HepG2 (cell line): ENCODE data around the gene CDK10. TPM values are rescaled to one million over a fixed set of nuclear protein-coding genes. Genes with fewer than 3 reads are reported as not detected.

Experiments
- ADNP ChIP-seq: sonication (generic); formaldehyde crosslinking; IDR thresholded peaks from 2 replicates; pipeline ENCODE4 v1.4.0; 2020; ENCODE audit warnings: missing genetic modification reagents
- BRD4 ChIP-seq: sonication (generic); formaldehyde crosslinking; IDR thresholded peaks from 2 replicates; pipeline ENCODE4 v1.4.0; 2020; ENCODE audit warnings: missing genetic modification reagents
- CERS6 ChIP-seq: sonication (generic); formaldehyde crosslinking; IDR thresholded peaks from 2 replicates; pipeline ENCODE4 v1.5.0; 2020; ENCODE audit warnings: missing genetic modification reagents
- CREB1 ChIP-seq, 2 experiments: fragments of 450-650 bp in 1 of 2; IDR thresholded peaks; 2 replicates each; pipeline ENCODE4 v1.6.1; 2016 to 2017; ENCODE audit warnings: control low read depth in 1 of 2, mild to moderate bottlenecking in 1 of 2, missing compliant biosample characterization in 1 of 2, missing genetic modification characterization in 1 of 2
- FOSL2 ChIP-seq: sonication (generic); formaldehyde crosslinking; IDR thresholded peaks from 2 replicates; pipeline ENCODE4 v1.4.0; 2020; ENCODE audit warnings: missing genetic modification reagents
- KLF13 ChIP-seq: sonication (generic); formaldehyde crosslinking; IDR thresholded peaks from 2 replicates; pipeline ENCODE4 v1.4.0; 2020; ENCODE audit warnings: mild to moderate bottlenecking, missing genetic modification reagents
- NR2C2 ChIP-seq: sonication (generic); formaldehyde crosslinking; IDR thresholded peaks from 2 replicates; pipeline ENCODE4 v1.4.0; 2020; ENCODE audit warnings: missing genetic modification reagents, mild to moderate bottlenecking, moderate library complexity, borderline replicate concordance
- PBX2 ChIP-seq: IDR thresholded peaks from 2 replicates; pipeline ENCODE4 v1.6.1; 2016; ENCODE audit warnings: control low read depth
- PBX3 ChIP-seq: sonication (generic); formaldehyde crosslinking; IDR thresholded peaks from 2 replicates; pipeline ENCODE4 v1.8.1; 2023; ENCODE audit warnings: missing genetic modification reagents, inconsistent platforms, borderline replicate concordance
- PRMT3 ChIP-seq: sonication (generic); formaldehyde crosslinking; IDR thresholded peaks from 2 replicates; pipeline ENCODE4 v1.8.1; 2022; ENCODE audit warnings: low read depth, mild to moderate bottlenecking, moderate library complexity, missing genetic modification reagents, borderline replicate concordance
- RAD21 ChIP-seq: fragments of 450-650 bp; formaldehyde crosslinking; IDR thresholded peaks from 2 replicates; pipeline ENCODE4 v1.5.0; 2020; ENCODE audit warnings: mild to moderate bottlenecking
- REL ChIP-seq: sonication (generic); formaldehyde crosslinking; conservative IDR thresholded peaks from 2 replicates; pipeline ENCODE4 v1.8.0; 2022; ENCODE audit warnings: mild to moderate bottlenecking, missing genetic modification reagents, moderate library complexity
- SP4 ChIP-seq: sonication (generic); formaldehyde crosslinking; IDR thresholded peaks from 2 replicates; pipeline ENCODE4 v1.8.1; 2023; ENCODE audit warnings: mild to moderate bottlenecking, missing genetic modification reagents
- TOPORS ChIP-seq: sonication (generic); formaldehyde crosslinking; IDR thresholded peaks from 2 replicates; pipeline ENCODE4 v1.8.0; 2023; ENCODE audit warnings: mild to moderate bottlenecking, missing genetic modification reagents
- TRAFD1 ChIP-seq: sonication (generic); formaldehyde crosslinking; IDR thresholded peaks from 2 replicates; pipeline ENCODE4 v1.5.1; 2020; ENCODE audit warnings: missing genetic modification reagents, mild to moderate bottlenecking, borderline replicate concordance
- ZBTB38 ChIP-seq: sonication (generic); formaldehyde crosslinking; IDR thresholded peaks from 2 replicates; pipeline ENCODE4 v1.5.1; 2020; ENCODE audit warnings: mild to moderate bottlenecking, missing genetic modification reagents
- ZBTB7B ChIP-seq: sonication (generic); formaldehyde crosslinking; IDR thresholded peaks from 2 replicates; pipeline ENCODE4 v1.4.0; 2020; ENCODE audit warnings: missing genetic modification reagents
- ZNF33A ChIP-seq: sonication (generic); formaldehyde crosslinking; IDR thresholded peaks from 2 replicates; pipeline ENCODE4 v1.5.1; 2020; ENCODE audit warnings: missing genetic modification reagents, mild to moderate bottlenecking, moderate library complexity, borderline replicate concordance
- ZNF501 ChIP-seq: sonication (generic); formaldehyde crosslinking; IDR thresholded peaks from 2 replicates; pipeline ENCODE4 v1.5.1; 2020; ENCODE audit warnings: mild to moderate bottlenecking, moderate library complexity, missing genetic modification reagents
- ZNF660 ChIP-seq: sonication (generic); formaldehyde crosslinking; IDR thresholded peaks from 2 replicates; pipeline ENCODE4 v1.5.1; 2020; ENCODE audit warnings: mild to moderate bottlenecking, low read depth, missing genetic modification reagents, borderline replicate concordance
- ZNF746 ChIP-seq: sonication (generic); formaldehyde crosslinking; IDR thresholded peaks from 2 replicates; pipeline ENCODE4 v1.8.0; 2022; ENCODE audit warnings: mild to moderate bottlenecking, missing genetic modification reagents
- ZNF761 ChIP-seq: sonication (generic); formaldehyde crosslinking; conservative IDR thresholded peaks from 2 replicates; pipeline ENCODE4 v1.4.0; 2020; ENCODE audit warnings: mild to moderate bottlenecking, missing genetic modification reagents
- ZUFSP ChIP-seq: sonication (generic); formaldehyde crosslinking; IDR thresholded peaks from 2 replicates; pipeline ENCODE4 v1.9.0; 2021; ENCODE audit warnings: missing genetic modification reagents, mild to moderate bottlenecking, borderline replicate concordance
- polyA plus RNA-seq, 8 experiments: library from polyadenylated mRNA; depleted of rRNA in 3 of 8; stranded (reverse) in 7 of 8; unstranded in 1 of 8; fragments of >200 nt; fragmentation: Illumina TruSeq in 4 of 8; extraction: Trizol in 4 of 8; gene quantifications; 2 replicates each; pipeline versions ENCODE4 v1.2.1 to v1.2.3, GENCODE V29; 2011 to 2016; ENCODE audit warnings: low read depth in 4 of 8, missing spikeins in 1 of 8, mixed read lengths in 1 of 8; ENCODE audit not compliant: insufficient read depth in 1 of 8
- total RNA-seq, 5 experiments: library from RNA; depleted of rRNA; stranded (reverse); fragments of >200 nt; fragmentation: Illumina TruSeq; extraction: Trizol; gene quantifications; 2 replicates each; pipeline ENCODE4 v1.2.3, GENCODE V29; 2016; ENCODE audit warnings: low read depth in 1 of 5

CDK10 gene
- total and polyA plus RNA-seq, 2 of the 13 experiments (the other 11 are each of a cell fraction or from before 2014, with no cell fraction given), result 2.5 to 3.9 TPM

GRCh38 chr16:89700100-89700648 is 13.7 kb downstream of the CDK10 start (continued):
- TF ChIP-seq ZUFSP, result no peak
- TF ChIP-seq ZNF746 (CRISPR knock-in tag), result peak; percentile 46
- no peak for TF ChIP-seq BRD4 (CRISPR knock-in tag)
- TF ChIP-seq ZNF501, result peak; percentile 94; the same call in 1 of the 2 replicates
- TF ChIP-seq PRMT3 (CRISPR knock-in tag), result no peak
- TF ChIP-seq SP4, result peak; percentile 96
- no peak; the same call in 1 of the 2 replicates for TF ChIP-seq TRAFD1
- peak; percentile 90; the same call in 1 of the 2 replicates for TF ChIP-seq TOPORS
- peak; percentile 70 for TF ChIP-seq ZBTB38 (CRISPR knock-in tag)
- no peak for TF ChIP-seq PBX3
- no peak for TF ChIP-seq ADNP (CRISPR knock-in tag)
- TF ChIP-seq RAD21 (CRISPR knock-in tag), result peak; percentile 96
- peak; percentile 11; the same call in 1 of the 2 replicates for TF ChIP-seq PBX2
- peak; percentile 90 for TF ChIP-seq KLF13 (CRISPR knock-in tag)
- TF ChIP-seq FOSL2 (CRISPR knock-in tag), result peak; percentile 84
- peak; percentile 14; the same call in 1 of the 2 replicates for TF ChIP-seq NR2C2 (CRISPR knock-in tag)
- 0 out of 2 replicates have a peak, but pooled peaks have one; percentile 5 for TF ChIP-seq REL (CRISPR knock-in tag)
- TF ChIP-seq ZBTB7B (CRISPR knock-in tag), result no peak; the same call in 1 of the 2 replicates
- peak; percentile 100 for TF ChIP-seq CREB1 (IDR thresholded peaks at IDR 0.05)
- no peak; the same call in 1 of the 2 replicates for TF ChIP-seq CREB1 (CRISPR knock-in tag; IDR thresholded peaks at IDR 0.05)
- no peak; the same call in 1 of the 2 replicates for TF ChIP-seq ZNF33A
- peak; percentile 77 for TF ChIP-seq ZNF761 (CRISPR knock-in tag)
- TF ChIP-seq ZNF660 (CRISPR knock-in tag), result no peak
- TF ChIP-seq CERS6 (CRISPR knock-in tag), result no peak
